Measurements from ENCODE around the gene DUSP1. TPM values are rescaled to one million over a fixed set of nuclear protein-coding genes. Genes with fewer than 3 reads are reported as not detected.

DUSP1 gene
- total RNA-seq, 1 donor from 2014 or later, result 91.7 TPM

DNA sequence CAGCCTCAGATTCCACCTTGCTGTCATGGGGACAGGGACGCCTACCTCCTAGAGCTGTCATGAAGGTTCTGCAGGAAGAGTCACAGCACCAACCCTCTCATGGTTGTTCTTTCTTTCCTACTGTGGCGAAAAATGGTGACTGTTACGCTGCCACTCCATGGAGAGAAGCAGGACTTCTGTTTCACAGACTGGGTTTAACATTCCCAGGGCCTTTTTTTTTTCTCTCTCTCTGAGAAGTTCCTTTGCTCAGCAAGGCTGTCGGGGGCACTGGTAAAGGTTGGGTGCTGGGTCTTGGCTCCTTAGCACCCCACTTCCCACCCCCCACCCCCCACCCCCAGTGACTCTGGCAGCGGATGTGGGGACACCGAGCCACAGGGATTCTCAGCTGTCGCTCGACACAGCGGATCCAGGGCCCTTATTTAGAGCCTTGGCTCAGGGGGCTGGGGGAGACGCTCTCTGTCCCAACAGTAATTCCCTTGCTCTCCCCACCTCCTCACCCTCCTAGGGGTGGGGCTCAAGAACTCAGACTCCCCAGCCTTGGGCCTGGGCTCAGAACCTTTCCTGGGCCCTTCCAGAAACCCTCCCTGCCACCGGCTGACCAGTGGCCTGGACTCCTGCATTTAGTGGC is 34.4 kb downstream of the DUSP1 start:
- H3K27ac Mint-ChIP-seq (ENCODE audit: unreplicated experiment), result no peak overlapping the region
- peaks cover 5% of the 10 kb centered on the region for H3K27me3 Mint-ChIP-seq (ENCODE audit: unreplicated experiment)
- no peak for DNase-seq
- TF ChIP-seq, protein P1, sequence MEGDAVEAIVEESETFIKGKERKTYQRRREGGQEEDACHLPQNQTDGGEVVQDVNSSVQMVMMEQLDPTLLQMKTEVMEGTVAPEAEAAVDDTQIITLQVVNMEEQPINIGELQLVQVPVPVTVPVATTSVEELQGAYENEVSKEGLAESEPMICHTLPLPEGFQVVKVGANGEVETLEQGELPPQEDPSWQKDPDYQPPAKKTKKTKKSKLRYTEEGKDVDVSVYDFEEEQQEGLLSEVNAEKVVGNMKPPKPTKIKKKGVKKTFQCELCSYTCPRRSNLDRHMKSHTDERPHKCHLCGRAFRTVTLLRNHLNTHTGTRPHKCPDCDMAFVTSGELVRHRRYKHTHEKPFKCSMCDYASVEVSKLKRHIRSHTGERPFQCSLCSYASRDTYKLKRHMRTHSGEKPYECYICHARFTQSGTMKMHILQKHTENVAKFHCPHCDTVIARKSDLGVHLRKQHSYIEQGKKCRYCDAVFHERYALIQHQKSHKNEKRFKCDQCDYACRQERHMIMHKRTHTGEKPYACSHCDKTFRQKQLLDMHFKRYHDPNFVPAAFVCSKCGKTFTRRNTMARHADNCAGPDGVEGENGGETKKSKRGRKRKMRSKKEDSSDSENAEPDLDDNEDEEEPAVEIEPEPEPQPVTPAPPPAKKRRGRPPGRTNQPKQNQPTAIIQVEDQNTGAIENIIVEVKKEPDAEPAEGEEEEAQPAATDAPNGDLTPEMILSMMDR (IDR thresholded peaks at IDR 0.05; ENCODE audit: partially characterized antibody, unreplicated experiment), result no peak
- no peak overlapping the region for H3K4me3 Mint-ChIP-seq (ENCODE audit: unreplicated experiment)
- H3K4me1 Mint-ChIP-seq (ENCODE audit: low read depth, unreplicated experiment), result peaks cover 6% of the 10 kb centered on the region
- no peaks in the 10 kb centered on the region for H3K36me3 Mint-ChIP-seq (ENCODE audit: unreplicated experiment)
- H3K9me3 Mint-ChIP-seq (ENCODE audit: unreplicated experiment), result no peaks in the 10 kb centered on the region

DNA sequence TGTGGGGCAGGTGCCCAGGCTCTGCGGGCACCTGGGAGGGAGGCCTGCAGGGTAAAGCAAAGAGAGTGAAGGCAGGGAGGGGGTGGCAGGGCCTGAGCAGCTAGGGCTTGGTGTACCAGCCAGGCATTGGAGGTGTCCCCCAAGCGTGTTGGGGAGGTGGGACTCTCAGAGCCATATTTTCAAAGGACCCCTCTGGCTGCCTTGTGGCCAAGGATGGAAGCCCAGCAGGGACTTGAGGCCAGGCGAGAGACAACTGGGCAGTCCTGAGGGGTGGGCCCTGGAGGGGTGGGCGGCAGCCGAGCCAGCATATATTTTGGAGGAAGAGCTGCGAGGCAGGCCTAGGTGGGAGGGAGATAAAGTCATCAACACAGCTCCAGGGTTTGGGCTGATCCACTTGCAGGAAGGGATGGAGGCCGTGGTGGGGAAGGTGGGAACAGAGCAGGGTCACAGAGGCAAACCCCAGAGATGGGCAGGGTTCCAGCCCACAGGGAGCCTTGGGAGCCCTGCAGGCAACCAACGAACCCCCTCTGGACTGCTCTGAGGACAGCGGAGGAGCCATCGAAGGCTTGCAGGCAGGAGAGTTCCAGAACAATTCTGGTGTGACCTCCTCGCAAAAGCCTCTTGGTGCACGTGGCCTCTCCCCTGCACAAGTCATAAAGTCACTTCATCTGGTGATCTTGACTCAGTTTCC is 35.7 kb downstream of the DUSP1 start:
- TF ChIP-seq, protein P1 (IDR thresholded peaks at IDR 0.05; ENCODE audit: partially characterized antibody, unreplicated experiment), result no peak
- no peak for DNase-seq
- Mint-ChIP-seq H3K4me1 (ENCODE audit: low read depth, unreplicated experiment) (peaks cover 6% of the 10 kb centered on the region), H3K4me3 (ENCODE audit: unreplicated experiment) (no peak overlapping the region), H3K9me3 (ENCODE audit: unreplicated experiment) (no peaks in the 10 kb centered on the region), H3K27ac (ENCODE audit: unreplicated experiment) (no peak overlapping the region), H3K36me3 (ENCODE audit: unreplicated experiment) (no peaks in the 10 kb centered on the region), H3K27me3 (ENCODE audit: unreplicated experiment) (peaks cover 5% of the 10 kb centered on the region)

DNA sequence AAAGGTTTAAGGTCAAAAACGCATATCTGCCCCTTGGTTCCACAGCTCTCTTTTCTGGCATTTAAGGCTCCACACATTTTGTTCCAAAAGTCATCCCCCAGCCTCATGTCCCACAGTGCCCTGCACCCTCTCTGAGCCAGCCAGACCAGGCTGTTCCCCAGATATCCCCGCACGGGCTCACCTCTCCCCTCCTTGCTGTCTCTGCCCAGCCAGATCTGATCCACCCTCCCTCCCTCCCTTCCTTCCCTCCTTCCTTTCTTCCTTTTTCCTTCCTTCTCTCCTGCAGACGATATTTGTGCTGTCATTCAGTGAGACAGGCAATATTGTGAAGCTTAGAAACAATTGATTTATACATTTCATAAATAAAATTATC is 37.0 kb downstream of the DUSP1 start:
- H3K4me3 Mint-ChIP-seq (ENCODE audit: unreplicated experiment), result no peak overlapping the region
- H3K36me3 Mint-ChIP-seq (ENCODE audit: unreplicated experiment), result no peaks in the 10 kb centered on the region
- TF ChIP-seq, protein P1 (IDR thresholded peaks at IDR 0.05; ENCODE audit: partially characterized antibody, unreplicated experiment), result no peak
- DNase-seq, result no peak
- H3K9me3 Mint-ChIP-seq (ENCODE audit: unreplicated experiment), result no peaks in the 10 kb centered on the region
- peaks cover 4% of the 10 kb centered on the region for H3K27me3 Mint-ChIP-seq (ENCODE audit: unreplicated experiment)
- H3K4me1 Mint-ChIP-seq (ENCODE audit: low read depth, unreplicated experiment), result peaks cover 6% of the 10 kb centered on the region
- no peak overlapping the region for H3K27ac Mint-ChIP-seq (ENCODE audit: unreplicated experiment)

DNA sequence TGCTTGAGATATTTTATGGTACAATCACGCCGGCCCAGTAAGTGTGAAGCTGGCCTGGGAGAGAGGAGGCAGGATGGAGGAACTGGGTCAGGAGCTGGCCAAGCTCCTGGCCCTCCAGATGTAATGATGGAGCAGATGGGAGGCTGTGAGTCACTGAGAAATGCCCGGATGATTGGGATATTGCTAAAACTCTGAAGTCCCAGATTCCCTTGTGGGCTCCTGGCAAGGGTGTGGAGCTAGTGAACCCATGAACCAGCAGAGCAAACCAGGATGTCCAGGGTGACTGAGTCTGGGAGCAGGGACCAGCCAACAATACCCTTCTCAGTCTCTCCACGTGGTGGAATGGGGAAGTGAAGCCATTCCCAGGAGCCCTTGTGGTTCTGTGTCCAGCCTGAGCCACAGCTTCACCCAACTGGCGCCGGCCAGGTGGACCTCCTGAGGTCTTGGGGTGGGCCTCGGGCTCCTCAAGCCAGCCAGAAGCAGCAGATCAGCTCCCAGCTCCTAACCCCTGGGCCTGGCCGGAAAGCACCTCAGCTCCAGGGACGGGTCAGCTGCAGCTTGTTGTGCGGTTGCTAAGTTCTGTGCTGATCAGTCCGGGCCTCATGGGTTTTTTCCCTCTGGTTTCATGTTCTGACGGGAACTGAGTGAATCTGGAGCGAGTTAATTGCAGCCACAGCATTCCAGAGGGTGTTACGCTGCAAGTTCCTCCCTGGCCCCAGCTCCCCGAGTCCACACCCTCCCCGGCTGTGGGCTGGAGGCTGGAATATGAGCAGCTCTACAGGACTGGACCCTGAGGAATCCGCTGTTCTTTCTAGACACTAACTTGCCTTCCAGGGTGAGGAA is 37.6 kb downstream of the DUSP1 start:
- Mint-ChIP-seq H3K36me3 (ENCODE audit: unreplicated experiment) (no peaks in the 10 kb centered on the region), H3K27ac (ENCODE audit: unreplicated experiment) (no peak overlapping the region), H3K27me3 (ENCODE audit: unreplicated experiment) (peaks cover 4% of the 10 kb centered on the region), H3K9me3 (ENCODE audit: unreplicated experiment) (no peaks in the 10 kb centered on the region), H3K4me3 (ENCODE audit: unreplicated experiment) (peak overlapping the region; percentile 18), H3K4me1 (ENCODE audit: low read depth, unreplicated experiment) (peaks cover 6% of the 10 kb centered on the region)
- TF ChIP-seq, protein P1 (IDR thresholded peaks at IDR 0.05; ENCODE audit: partially characterized antibody, unreplicated experiment), result no peak
- DNase-seq, result no peak
